NCI-H524 treated with DMSO at 0.1 percent for 48 hours (cell line): ENCODE data around the gene GLIPR2.

Source experiments
- DNase-seq: peaks from one replicate; lab custom pipeline; 2025; lab: John Stamatoyannopoulos, UW

Gene GLIPR2

GRCh38 chr9:36194326-36195000 lies 57.9 kb downstream of the GLIPR2 start:
- DNase-seq = no peak

- no peak for DNase-seq
Observed at GRCh38 chr9:36204906-36205547, 68.5 kb downstream of the GLIPR2 start.

- no peak for DNase-seq
Observed at GRCh38 chr9:36207016-36207415, 70.5 kb downstream of the GLIPR2 start.

DNA sequence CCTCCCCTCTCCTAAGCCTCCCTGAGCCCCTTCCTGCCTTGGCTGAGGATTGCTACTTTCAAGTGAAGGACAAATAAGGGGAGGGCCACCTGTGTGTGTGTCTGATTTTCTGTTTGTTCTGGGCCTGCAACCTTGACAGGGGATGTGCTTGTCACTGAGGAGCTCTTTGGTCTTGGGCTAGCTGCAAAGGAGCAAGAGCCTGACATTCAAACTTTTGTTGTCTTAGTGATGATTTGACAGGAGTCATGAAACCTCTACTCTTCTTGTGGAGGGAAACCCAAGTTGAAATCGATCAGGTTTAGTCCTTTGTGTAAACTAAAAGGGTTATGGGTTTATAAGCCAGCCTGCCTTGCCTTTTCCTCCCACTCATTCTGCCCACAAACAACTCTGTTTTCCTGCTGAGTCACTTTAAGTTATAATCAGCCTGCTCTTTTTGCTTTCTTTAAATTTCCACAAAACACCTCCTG lies 71.0 kb downstream of the GLIPR2 start:
- DNase-seq = no peak

- DNase-seq = no peak
Observed at GRCh38 chr9:36208521-36209253, 72.2 kb downstream of the GLIPR2 start.

- DNase-seq = no peak
Observed at GRCh38 chr9:36210722-36211121, 74.2 kb downstream of the GLIPR2 start.

DNA sequence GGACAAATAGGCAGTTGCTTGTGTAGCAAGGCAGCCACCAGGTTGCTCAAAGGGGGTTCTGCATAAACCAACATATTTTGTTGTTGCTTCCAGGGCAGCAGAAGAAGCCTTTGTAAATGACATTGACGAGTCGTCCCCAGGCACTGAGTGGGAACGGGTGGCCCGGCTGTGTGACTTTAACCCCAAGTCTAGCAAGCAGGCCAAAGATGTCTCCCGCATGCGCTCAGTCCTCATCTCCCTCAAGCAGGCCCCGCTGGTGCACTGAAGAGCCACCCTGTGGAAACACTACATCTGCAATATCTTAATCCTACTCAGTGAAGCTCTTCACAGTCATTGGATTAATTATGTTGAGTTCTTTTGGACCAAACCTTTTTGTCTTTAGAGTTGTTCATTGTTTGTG lies 75.0 kb downstream of the GLIPR2 start:
- DNase-seq = no peak

DNA sequence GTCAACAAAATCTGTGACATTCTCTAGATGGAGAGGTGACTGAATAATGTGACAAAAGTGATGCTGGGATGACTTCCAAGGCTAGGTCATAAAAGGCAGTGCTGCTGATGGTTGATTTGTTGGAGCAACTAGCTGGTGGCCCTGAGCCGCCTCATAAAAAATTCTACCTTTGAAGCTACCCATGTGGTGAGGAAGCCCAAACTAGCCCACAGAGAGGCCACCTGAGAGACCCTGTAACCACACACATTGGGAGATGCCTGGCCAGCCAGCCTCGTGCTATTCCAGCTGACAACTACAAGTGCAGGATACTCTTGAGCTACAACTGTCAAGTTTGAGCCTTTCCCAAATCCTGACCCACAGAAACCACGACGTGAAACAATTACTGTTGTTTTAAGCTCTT lies 76.9 kb downstream of the GLIPR2 start:
- no peak for DNase-seq
